Heart left ventricle (tissue), 16 donors: Measurements from ENCODE around the gene C6orf47. TPM values are rescaled to one million over a fixed set of nuclear protein-coding genes. Genes with fewer than 3 reads are reported as not detected.
A peak's percentile ranks its signal among the peaks of the same experiment; 100 is the strongest.

Source experiments
- ATAC-seq, 4 donors: fragments of 200-7000 bp; cut with Tn5 transposase; one replicate each; pipeline ENCODE4 v1.9.1; 2020 to 2022; ENCODE audit warnings: moderate library complexity in 4 of 4, mild to moderate bottlenecking in 3 of 4, moderate number of reproducible peaks in 1 of 4
- DNase-seq, 5 donors: peaks; one replicate each; pipeline ENCODE4 v3.0.0-alpha.2; 2020
- H3K27ac ChIP-seq, 12 donors: fragments of 200-600 bp; sonication (generic) in 4 of 12; one replicate each; pipeline versions ENCODE4 v1.5.0 to v1.8.0; 2016 to 2022; ENCODE audit warnings: mild to moderate bottlenecking in 2 of 12
- H3K27me3 ChIP-seq, 9 donors: fragments of 200-600 bp; sonication (generic) in 2 of 9; one replicate each; pipeline versions ENCODE4 v1.5.1 to v1.8.0; 2016 to 2022; ENCODE audit warnings: mild to moderate bottlenecking in 3 of 9
- H3K36me3 ChIP-seq, 9 donors: fragments of 200-600 bp; sonication (generic) in 2 of 9; one replicate each; pipeline versions ENCODE4 v1.5.0 to v1.8.0; 2018 to 2022; ENCODE audit warnings: mild to moderate bottlenecking in 2 of 9
- H3K4me1 ChIP-seq, 12 donors: fragments of 200-600 bp; sonication (generic) in 4 of 12; one replicate each; pipeline versions ENCODE4 v1.5.0 to v1.8.0; 2016 to 2022; ENCODE audit warnings: mild to moderate bottlenecking in 3 of 12
- H3K4me3 ChIP-seq, 12 donors: fragments of 200-600 bp; sonication (generic) in 4 of 12; one replicate each; pipeline versions ENCODE4 v1.5.0 to v1.8.0; 2017 to 2022; ENCODE audit warnings: mild to moderate bottlenecking in 9 of 12, moderate library complexity in 4 of 12
- H3K9me3 ChIP-seq, 12 donors: fragments of 200-600 bp; sonication (generic) in 4 of 12; one replicate each; pipeline versions ENCODE4 v1.5.0 to v1.8.0; 2016 to 2022; ENCODE audit warnings: mild to moderate bottlenecking in 1 of 12
- POLR2A ChIP-seq, 2 donors: fragments of 450-650 bp; IDR thresholded peaks; one replicate each; pipeline ENCODE4 v1.6.1; 2017; ENCODE audit warnings: antibody characterized with exemption in 2 of 2, mild to moderate bottlenecking in 2 of 2, moderate library complexity in 2 of 2
- WGBS, 4 donors: extraction: QIAGEN DNeasy Blood & Tissue Kit in 2 of 4; methylation state at CpG; one replicate each; pipeline versions ENCODE4 v1.1.5 to v1.1.7; 2013 to 2018; 5-methylcytosine and 5-hydroxymethylcytosine counted together
- intact Hi-C, 10 donors: fragments of 100-400 bp; cut with DNase I; formaldehyde crosslinking; loops; one replicate each; pipeline versions ENCODE4 v1.11.1 to v1.14.2; 2022
- polyA plus RNA-seq, 2 donors: library from polyadenylated mRNA; stranded (reverse); fragments of 200-250 nt; gene quantifications; one replicate each; pipeline ENCODE4 v1.2.3, GENCODE V29; 2013
- total RNA-seq, 9 donors: library from RNA; depleted of rRNA in 2 of 9; stranded (reverse); fragments of >200 nt in 2 of 9; fragmentation: NEBNext Ultra II Directional in 3 of 9; extraction: Animal tissue kit (Norgen Biotek cat#: 25700) in 3 of 9; gene quantifications; one replicate each; pipeline versions ENCODE4 v1.1.0 to v1.2.4, GENCODE V29; 2016 to 2023
- TF ChIP-seq, protein P1 (sequence below), 12 donors: fragments of 200-600 bp; sonication (generic) in 4 of 12; IDR thresholded peaks; one replicate each; pipeline versions ENCODE4 v1.5.0 to v1.8.0; 2018 to 2022; ENCODE audit warnings: antibody characterized with exemption in 12 of 12, mild to moderate bottlenecking in 5 of 12
- donor health status: ischemic (EF 13 %, LVEDD 7.1; RV severe dilation, severe dysfunction).
- donor health status: healthy with polysubstance abuse.
- donor health status: DM: no; HTN: yes; CAD: no.
- donor health status: DM: no; HTN: no; CAD: no.
- donor health status: ischemic (EF 25% LVEDD 6.9; RV normal size, moderate dysfunction).
- donor health status: ischemic (EF 25% LVEDD 5.7; RV mildly dilated, moderate dysfunction).
- donor health status: healthy.
- donor health status: DM: yes; HTN: yes; CAD: no.
- donor health status: ischemic (EF 35%, LVEDD 5.7; RV mildly dilated, moderate dysfunction).
- donor health status: nonischemic (EF 11% LVEDD 7.7; RV severe dilation, severe dysfunction).
- donor health status: DM: yes; HTN: yes; CAD: no.
- donor health status: PGD.
- donor health status: ischemic (EF 29% LVEDD 5.4; RV normal size, mild dysfunction).
- donor health status: nonischemic (EF 23%, LVEDD 6.1; RV moderate dilation, normal function).

C6orf47 gene
- total and polyA plus RNA-seq, 11 donors, result 16.5 to 30.9 (median 20.0) TPM

DNA sequence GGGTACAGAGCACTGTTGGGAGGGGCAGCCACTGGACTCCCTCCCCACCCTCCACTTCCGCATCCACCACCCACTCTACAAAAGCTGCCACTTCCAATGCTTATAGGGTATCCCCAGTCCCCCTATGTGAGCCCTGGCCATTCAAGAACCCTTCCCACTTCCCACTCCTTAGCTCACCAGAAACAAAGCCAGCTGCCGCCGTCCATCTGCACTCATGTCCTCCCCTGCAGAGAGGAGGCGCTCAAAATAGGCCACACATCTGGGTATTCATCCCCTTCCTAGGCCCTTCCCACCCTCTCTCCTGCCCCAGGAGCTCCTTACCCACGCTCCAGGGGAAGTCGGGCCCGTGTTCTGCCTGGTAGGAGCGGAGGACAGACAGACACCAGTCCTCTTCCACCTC lies 26.7 kb upstream of the C6orf47 start:
- TF ChIP-seq, protein P1, sequence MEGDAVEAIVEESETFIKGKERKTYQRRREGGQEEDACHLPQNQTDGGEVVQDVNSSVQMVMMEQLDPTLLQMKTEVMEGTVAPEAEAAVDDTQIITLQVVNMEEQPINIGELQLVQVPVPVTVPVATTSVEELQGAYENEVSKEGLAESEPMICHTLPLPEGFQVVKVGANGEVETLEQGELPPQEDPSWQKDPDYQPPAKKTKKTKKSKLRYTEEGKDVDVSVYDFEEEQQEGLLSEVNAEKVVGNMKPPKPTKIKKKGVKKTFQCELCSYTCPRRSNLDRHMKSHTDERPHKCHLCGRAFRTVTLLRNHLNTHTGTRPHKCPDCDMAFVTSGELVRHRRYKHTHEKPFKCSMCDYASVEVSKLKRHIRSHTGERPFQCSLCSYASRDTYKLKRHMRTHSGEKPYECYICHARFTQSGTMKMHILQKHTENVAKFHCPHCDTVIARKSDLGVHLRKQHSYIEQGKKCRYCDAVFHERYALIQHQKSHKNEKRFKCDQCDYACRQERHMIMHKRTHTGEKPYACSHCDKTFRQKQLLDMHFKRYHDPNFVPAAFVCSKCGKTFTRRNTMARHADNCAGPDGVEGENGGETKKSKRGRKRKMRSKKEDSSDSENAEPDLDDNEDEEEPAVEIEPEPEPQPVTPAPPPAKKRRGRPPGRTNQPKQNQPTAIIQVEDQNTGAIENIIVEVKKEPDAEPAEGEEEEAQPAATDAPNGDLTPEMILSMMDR (IDR thresholded peaks at IDR 0.05), result no peak
- TF ChIP-seq POLR2A (IDR thresholded peaks at IDR 0.05), result no peak
- Histone ChIP-seq H3K4me1 (peaks cover 0 to 7% (median 0%) of the 10 kb centered on the region in 12 donors), H3K27ac (no peak overlapping the region), H3K9me3 (no peaks in the 10 kb centered on the region), H3K4me3 (no peak overlapping the region), H3K36me3 (peaks cover 0 to 82% (median 73%) of the 10 kb centered on the region in 9 donors), H3K27me3 (no peaks in the 10 kb centered on the region)
- intact Hi-C loops, result loop anchor here in 4 of 10 donors (10.0 kb wide), 3 partner anchors 77 to 267 kb away; partner anchors contain the start of genes NELFE (in 3 of the 4), SKIC2 (in 3 of the 4), NEU1 (in 1 of the 4) and SAPCD1 (in 1 of the 4)
- no peak for ATAC-seq
- DNase-seq, result peak in 1 of 5 donors; percentile 35
- WGBS, 4 donors, result 86 to 87% (median 87%) methylated on average over 8 of the region's 8 CpGs

DNA sequence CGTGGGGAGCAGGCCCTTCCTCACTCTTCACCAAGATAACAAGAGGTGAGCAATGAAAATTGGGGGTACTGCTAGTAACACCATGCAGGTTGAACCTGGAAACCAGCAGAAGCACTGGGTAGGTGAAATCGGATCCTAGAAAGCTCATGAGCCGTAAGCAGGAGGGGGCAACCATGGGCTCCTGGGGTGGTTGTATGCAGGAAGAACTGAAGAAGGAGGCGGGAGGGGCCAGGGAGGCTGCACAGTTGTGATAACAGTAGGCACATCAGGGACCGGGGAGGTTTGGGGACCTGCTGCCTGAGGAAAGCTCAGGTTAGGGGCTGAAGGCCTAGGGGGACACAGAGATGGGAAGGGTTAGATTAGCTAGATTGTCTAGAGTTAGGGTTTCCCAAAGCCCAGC lies 25.9 kb upstream of the C6orf47 start:
- no peak overlapping the region for H3K4me3 ChIP-seq
- intact Hi-C loops, result loop anchor here in 4 of 10 donors (10.0 kb wide), 3 partner anchors 78 to 268 kb away; partner anchors contain the start of genes NELFE (in 3 of the 4), SKIC2 (in 3 of the 4), NEU1 (in 1 of the 4) and SAPCD1 (in 1 of the 4)
- ATAC-seq, result no peak
- TF ChIP-seq POLR2A (IDR thresholded peaks at IDR 0.05), result no peak
- TF ChIP-seq, protein P1 (IDR thresholded peaks at IDR 0.05), result no peak
- H3K4me1 ChIP-seq, result peaks cover 0 to 11% (median 3%) of the 10 kb centered on the region in 12 donors
- DNase-seq, result peak in 1 of 5 donors; percentile 15
- H3K27me3 ChIP-seq, result no peaks in the 10 kb centered on the region
- H3K27ac ChIP-seq, result no peak overlapping the region
- H3K36me3 ChIP-seq, result peaks cover 0 to 74% (median 64%) of the 10 kb centered on the region in 9 donors
- H3K9me3 ChIP-seq, result no peaks in the 10 kb centered on the region
- WGBS, 4 donors, result 77 to 84% (median 78%) methylated on average over 5 of the region's 5 CpGs

DNA sequence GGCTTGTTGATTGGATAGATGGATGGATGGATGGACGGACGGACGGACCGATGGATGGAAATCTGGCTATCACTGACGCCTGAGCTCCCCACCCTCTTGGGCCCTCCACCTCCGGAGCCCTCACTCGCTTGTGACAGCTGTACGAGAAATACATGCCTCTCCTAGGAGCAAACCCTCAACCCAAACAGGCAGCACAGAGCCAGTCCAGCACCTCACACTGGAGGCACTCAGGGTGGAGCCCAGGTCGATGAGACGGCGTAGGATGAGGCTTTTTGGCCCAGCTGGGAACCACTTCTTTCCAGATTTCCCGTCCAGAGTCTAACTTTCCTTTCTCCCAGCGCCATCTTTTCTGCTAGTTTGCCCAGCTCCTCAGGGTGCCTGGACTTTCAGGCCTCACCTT lies 23.0 kb upstream of the C6orf47 start:
- WGBS, 4 donors, result 80 to 85% (median 80%) methylated on average over 13 of the region's 13 CpGs
- Histone ChIP-seq H3K4me1 (peaks cover 0 to 26% (median 14%) of the 10 kb centered on the region in 12 donors), H3K9me3 (no peaks in the 10 kb centered on the region), H3K36me3 (peaks cover 0 to 45% (median 35%) of the 10 kb centered on the region in 9 donors), H3K27ac (no peak overlapping the region), H3K4me3 (peak overlapping the region in 1 of 12 donors; percentile 45), H3K27me3 (no peaks in the 10 kb centered on the region)
- ATAC-seq (no peak), DNase-seq (no peak)
- intact Hi-C loops, result loop anchor here (5.0 to 10.0 kb wide), 9 partner anchors 44 to 271 kb away; partner anchors contain the start of genes DDAH2 (in 3 of the 10), NELFE (in 3 of the 10), SKIC2 (in 3 of the 10) and SAPCD1 (in 2 of the 10)
- TF ChIP-seq, protein P1 (IDR thresholded peaks at IDR 0.05), result no peak
- TF ChIP-seq POLR2A (IDR thresholded peaks at IDR 0.05), result no peak

DNA sequence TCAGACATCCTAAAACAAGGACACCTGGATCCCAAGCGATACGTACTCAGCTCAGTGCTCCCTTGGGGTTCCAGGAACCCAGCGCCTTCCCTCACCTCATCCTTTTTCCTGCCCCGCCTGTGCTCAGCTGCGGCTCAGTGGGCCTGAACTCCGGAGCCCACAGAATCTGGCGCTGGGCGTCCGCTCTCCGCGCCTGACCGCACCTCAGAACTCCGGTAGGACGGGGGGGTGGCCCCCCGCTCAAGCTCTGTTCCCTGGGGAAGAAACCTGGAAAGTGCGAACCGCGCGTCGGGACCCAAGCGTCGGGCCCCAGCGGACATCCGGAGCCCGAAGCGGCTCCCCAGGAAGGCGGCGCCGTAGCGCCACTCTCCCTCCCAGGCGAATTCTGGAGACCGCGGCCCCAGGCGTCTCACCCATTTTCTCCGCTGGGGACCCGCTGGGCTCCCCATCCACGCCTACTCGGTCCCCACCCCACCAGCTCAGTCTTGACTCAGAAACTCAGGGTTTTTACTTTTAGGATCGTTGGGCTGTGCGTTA lies 20.6 kb upstream of the C6orf47 start:
- Histone ChIP-seq H3K4me1 (peaks cover 0 to 26% (median 14%) of the 10 kb centered on the region in 12 donors), H3K27me3 (no peaks in the 10 kb centered on the region), H3K36me3 (peaks cover 0 to 21% (median 12%) of the 10 kb centered on the region in 9 donors), H3K27ac (peak overlapping the region in 11 of 12 donors; percentile 9 to 83 (median 63)), H3K4me3 (peak overlapping the region; percentile 28 to 74 (median 58)), H3K9me3 (no peaks in the 10 kb centered on the region)
- ATAC-seq, result peak; percentile 49 to 81 (median 66)
- TF ChIP-seq POLR2A (IDR thresholded peaks at IDR 0.05), result no peak
- TF ChIP-seq, protein P1 (IDR thresholded peaks at IDR 0.05), result peak in 3 of 12 donors; percentile 7 to 37 (median 13)
- peak; percentile 44 to 79 (median 54) for DNase-seq
- intact Hi-C loops, result loop anchor here (1.0 to 10.0 kb wide), 14 partner anchors 46 to 274 kb away; partner anchors contain the start of genes DDAH2 (in 3 of the 10), NELFE (in 3 of the 10), SKIC2 (in 3 of the 10) and SAPCD1 (in 2 of the 10)
- WGBS, 4 donors, result 1 to 3% (median 2%) methylated on average over 29 to 40 of the region's 40 CpGs
